Ectodermal cell (in vitro differentiated cells): ENCODE data around the gene STYXL1.
"Not testable (repeated sequence)": the region's sequence is repeated elsewhere in the genome, so short reads cannot be mapped to it uniquely, and the experiment has no call there.

Experiments
- H3K27ac ChIP-seq: 2 replicates; pipeline ENCODE4 v1.7.0; 2013; ENCODE audit warnings: mild to moderate bottlenecking, low read depth, low read length; ENCODE audit not compliant: insufficient read depth, poor library complexity, severe bottlenecking
- H3K27me3 ChIP-seq: 2 replicates; pipeline ENCODE4 v1.7.0; 2013; ENCODE audit warnings: mild to moderate bottlenecking, low read length; ENCODE audit not compliant: insufficient read depth, control insufficient read depth, poor library complexity, severe bottlenecking
- H3K36me3 ChIP-seq: one replicate; pipeline ENCODE4 v1.7.0; 2013; ENCODE audit warnings: low read length; ENCODE audit not compliant: control insufficient read depth, insufficient read depth
- H3K4me1 ChIP-seq: one replicate; pipeline ENCODE4 v1.7.0; 2013; ENCODE audit warnings: low read length; ENCODE audit not compliant: control insufficient read depth, insufficient read depth
- H3K4me3 ChIP-seq: 2 replicates; pipeline ENCODE4 v1.7.0; 2013; ENCODE audit warnings: low read depth, low read length, control low read depth; ENCODE audit not compliant: insufficient read depth
- H3K9me3 ChIP-seq: 2 replicates; pipeline ENCODE4 v1.7.0; 2013; ENCODE audit warnings: mild to moderate bottlenecking, low read length, moderate library complexity; ENCODE audit not compliant: control insufficient read depth
- WGBS, 2 experiments: methylation state at CpG; one replicate each; pipeline ENCODE4 v1.1.7; 2013; ENCODE audit warnings: missing lambda C conversion rate in 2 of 2; 5-methylcytosine and 5-hydroxymethylcytosine counted together

STYXL1 gene

GRCh38 chr7:76054123-76055120, 6.6 kb upstream of the STYXL1 start:
- 88 to 90% methylated on average over 18 of the region's 18 CpGs for WGBS, 2 experiments
- H3K4me1 ChIP-seq = peaks cover 4% of the 10 kb centered on the region
- H3K27me3 ChIP-seq = no peaks in the 10 kb centered on the region
- H3K4me3 ChIP-seq = no peak overlapping the region
- H3K27ac ChIP-seq = peak overlapping the region; percentile 42
- peaks cover 22% of the 10 kb centered on the region for H3K36me3 ChIP-seq
- H3K9me3 ChIP-seq = no peaks in the 10 kb centered on the region

- peak overlapping the region; percentile 33 for H3K27ac ChIP-seq
- no peak overlapping the region for H3K4me3 ChIP-seq
- H3K4me1 ChIP-seq = peaks cover 9% of the 10 kb centered on the region
- no peaks in the 10 kb centered on the region for H3K9me3 ChIP-seq
- H3K27me3 ChIP-seq = no peaks in the 10 kb centered on the region
- peaks cover 13% of the 10 kb centered on the region for H3K36me3 ChIP-seq
- WGBS, 2 experiments = 90 to 91% methylated on average over 6 of the region's 6 CpGs
Measured at GRCh38 chr7:76053461-76053860, 5.7 kb upstream of the STYXL1 start.

GRCh38 chr7:76052681-76053080, 4.9 kb upstream of the STYXL1 start:
- H3K27ac ChIP-seq, H3K36me3 ChIP-seq, H3K27me3 ChIP-seq, H3K9me3 ChIP-seq, H3K4me1 ChIP-seq, H3K4me3 ChIP-seq: not testable (repeated sequence)
- 92 to 94% methylated on average over 8 of the region's 8 CpGs for WGBS, 2 experiments

GRCh38 chr7:76051840-76052239, 4.0 kb upstream of the STYXL1 start:
- 97 to 100% methylated on average over 3 to 4 of the region's 4 CpGs for WGBS, 2 experiments
- peaks cover 9% of the 10 kb centered on the region for H3K4me1 ChIP-seq
- H3K9me3 ChIP-seq = no peaks in the 10 kb centered on the region
- H3K4me3 ChIP-seq = no peak overlapping the region
- H3K36me3 ChIP-seq = no peaks in the 10 kb centered on the region
- H3K27me3 ChIP-seq = no peaks in the 10 kb centered on the region
- H3K27ac ChIP-seq = no peak overlapping the region

- H3K27me3 ChIP-seq = no peaks in the 10 kb centered on the region
Measured at GRCh38 chr7:76050545-76050944, 2.7 kb upstream of the STYXL1 start.

GRCh38 chr7:76049295-76049694, 1.5 kb upstream of the STYXL1 start:
- H3K4me1 ChIP-seq = peaks cover 9% of the 10 kb centered on the region
- H3K36me3 ChIP-seq = no peaks in the 10 kb centered on the region
- no peak overlapping the region for H3K27ac ChIP-seq
- peak overlapping the region; percentile 98 for H3K4me3 ChIP-seq
- WGBS, 2 experiments = 96 to 98% methylated on average over 6 of the region's 6 CpGs
- H3K27me3 ChIP-seq = no peaks in the 10 kb centered on the region
- H3K9me3 ChIP-seq = no peaks in the 10 kb centered on the region

More at GRCh38 chr7:76050545-76050944, 2.7 kb upstream of the STYXL1 start:
- Histone ChIP-seq H3K36me3 (no peaks in the 10 kb centered on the region), H3K27ac (no peak overlapping the region), H3K9me3 (no peaks in the 10 kb centered on the region), H3K4me3 (no peak overlapping the region), H3K4me1 (peaks cover 9% of the 10 kb centered on the region)
- WGBS, 2 experiments = 95 to 96% methylated on average over 5 of the region's 5 CpGs

- Histone ChIP-seq H3K4me3 (peak overlapping the region; percentile 98), H3K4me1 (peaks cover 6% of the 10 kb centered on the region), H3K27me3 (no peaks in the 10 kb centered on the region), H3K27ac (peak overlapping the region; percentile 84), H3K9me3 (no peaks in the 10 kb centered on the region), H3K36me3 (no peaks in the 10 kb centered on the region)
- WGBS, 2 experiments = 2 to 3% methylated on average over 9 of the region's 9 CpGs
Measured at GRCh38 chr7:76048668-76048988, 828 bp upstream of the STYXL1 start.

GRCh38 chr7:76047305-76047810, 442 bp downstream of the STYXL1 start:
- no peaks in the 10 kb centered on the region for H3K27me3 ChIP-seq
- H3K27ac ChIP-seq = peak overlapping the region; percentile 72
- peaks cover 6% of the 10 kb centered on the region for H3K4me1 ChIP-seq
- peak overlapping the region; percentile 98 for H3K4me3 ChIP-seq
- WGBS, 2 experiments = 6 to 7% methylated on average over 21 of the region's 21 CpGs
- H3K9me3 ChIP-seq = no peaks in the 10 kb centered on the region
- H3K36me3 ChIP-seq = no peaks in the 10 kb centered on the region

- H3K27ac ChIP-seq = no peak overlapping the region
- 93 to 94% methylated on average over 7 of the region's 7 CpGs for WGBS, 2 experiments
- H3K36me3 ChIP-seq = peaks cover 7% of the 10 kb centered on the region
- no peaks in the 10 kb centered on the region for H3K27me3 ChIP-seq
- no peaks in the 10 kb centered on the region for H3K9me3 ChIP-seq
- peaks cover 6% of the 10 kb centered on the region for H3K4me1 ChIP-seq
- no peak overlapping the region for H3K4me3 ChIP-seq
Measured at GRCh38 chr7:76044375-76044865, 3.4 kb downstream of the STYXL1 start.

GRCh38 chr7:76040126-76040525, 7.7 kb downstream of the STYXL1 start:
- H3K9me3 ChIP-seq = no peaks in the 10 kb centered on the region
- 91 to 95% methylated on average over 6 of the region's 6 CpGs for WGBS, 2 experiments
- peaks cover 7% of the 10 kb centered on the region for H3K36me3 ChIP-seq
- no peaks in the 10 kb centered on the region for H3K27me3 ChIP-seq
- no peak overlapping the region for H3K4me3 ChIP-seq
- H3K4me1 ChIP-seq = no peaks in the 10 kb centered on the region
- no peak overlapping the region for H3K27ac ChIP-seq
